ENCODE data around the gene TMC3.
A peak's percentile ranks its signal among the peaks of the same experiment; 100 is the strongest.
"Not testable (repeated sequence)": the region's sequence is repeated elsewhere in the genome, so short reads cannot be mapped to it uniquely, and the experiment has no call there.

Gene TMC3

GRCh38 chr15:81346611-81347010 is 27.4 kb downstream of the TMC3 start:
- DNase-seq (ENCODE audit: low read depth), result no peak

DNA sequence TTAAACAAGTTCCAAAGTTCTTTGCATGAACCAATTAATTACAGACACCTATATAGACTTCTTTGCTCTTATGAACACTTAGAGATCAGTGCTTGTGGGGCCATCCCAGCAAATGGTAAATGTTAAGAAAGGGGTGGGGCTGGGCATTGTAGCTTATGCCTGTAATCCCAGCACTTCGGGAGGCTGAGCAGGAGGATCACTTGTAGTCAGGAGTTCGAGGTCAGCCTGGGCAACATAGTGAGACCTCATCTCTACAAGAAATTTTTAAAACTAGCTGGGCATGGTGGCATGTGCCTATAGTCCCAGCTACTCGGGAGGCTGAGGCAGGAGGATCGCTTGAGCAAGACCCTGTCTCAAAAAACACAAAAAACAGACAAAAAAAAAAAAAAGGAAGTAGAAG is 30.6 kb downstream of the TMC3 start:
- DNase-seq (ENCODE audit: low read depth), result no peak

- DNase-seq (ENCODE audit: low read depth), result no peak
These were observed 32.7 kb downstream of the TMC3 start for GRCh38 chr15:81341351-81341750.

- no peak for DNase-seq (ENCODE audit: low read depth)
These were observed 34.2 kb downstream of the TMC3 start for GRCh38 chr15:81339851-81340250.

DNA sequence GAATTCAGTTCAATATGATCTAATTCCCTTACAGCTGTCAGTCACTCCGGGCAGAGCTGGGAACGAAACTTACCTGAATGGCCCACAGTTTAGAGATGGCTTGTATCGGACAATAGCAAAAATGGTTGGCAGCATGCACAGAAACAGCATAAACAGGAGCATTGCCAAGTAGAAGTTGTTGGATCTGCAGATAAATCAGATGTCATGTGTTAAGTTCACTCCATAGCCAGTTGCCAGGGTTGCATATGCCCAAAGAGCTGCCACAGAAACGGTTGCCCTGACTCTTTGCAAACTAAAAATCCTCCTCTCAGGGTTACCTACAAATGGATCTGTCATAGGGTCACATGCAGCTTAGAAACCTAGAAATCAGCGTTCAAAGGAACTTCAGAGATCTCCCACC is 34.7 kb downstream of the TMC3 start:
- no peak for DNase-seq (ENCODE audit: low read depth)

- DNase-seq (ENCODE audit: low read depth), result no peak
These were observed 35.6 kb downstream of the TMC3 start for GRCh38 chr15:81338170-81339007.

- DNase-seq (ENCODE audit: low read depth), result no peak
These were observed 36.3 kb downstream of the TMC3 start for GRCh38 chr15:81337713-81338157.

DNA sequence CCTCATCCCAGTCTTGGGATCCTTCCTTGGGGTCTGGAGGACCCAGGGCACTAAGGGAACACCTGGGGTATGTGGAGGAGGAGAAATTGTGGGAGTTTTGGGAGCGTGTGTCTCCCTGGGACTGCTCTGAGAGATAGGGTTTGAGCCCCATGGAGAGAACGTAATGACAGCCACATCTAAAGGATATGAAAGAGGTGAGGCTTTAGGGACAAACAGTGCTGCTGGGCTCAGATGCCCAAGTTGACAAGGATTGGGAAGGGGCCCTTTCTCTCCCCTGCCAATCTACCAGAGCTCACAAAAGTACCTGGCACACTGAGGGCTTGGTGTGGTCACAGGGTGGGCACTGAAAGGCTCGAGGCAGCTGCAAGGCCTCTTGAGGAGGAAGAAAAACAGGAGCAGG is 36.8 kb downstream of the TMC3 start:
- DNase-seq (ENCODE audit: low read depth), result no peak

GRCh38 chr15:81336568-81336967 is 37.4 kb downstream of the TMC3 start:
- no peak for DNase-seq (ENCODE audit: low read depth)

DNA sequence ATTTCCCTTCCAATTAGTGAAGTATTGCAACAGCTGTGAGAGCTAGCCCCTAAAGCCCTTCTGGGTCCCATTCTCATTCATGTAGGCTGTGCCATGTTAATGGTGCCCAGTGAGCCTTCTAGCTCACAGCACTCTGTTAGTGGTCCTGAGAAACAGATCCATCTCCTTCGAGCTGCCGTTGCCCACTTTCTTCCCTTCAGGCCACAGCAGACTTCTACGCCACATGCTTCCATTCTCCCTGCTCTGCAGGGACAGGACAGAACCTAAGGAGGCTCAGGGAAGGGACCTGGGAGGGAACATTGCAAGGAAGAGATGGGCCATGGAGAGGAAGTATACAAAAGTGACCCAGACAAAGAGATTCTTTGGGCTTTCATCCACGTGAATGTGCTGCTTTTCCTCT is 38.4 kb downstream of the TMC3 start:
- DNase-seq (ENCODE audit: low read depth), result no peak

GRCh38 chr15:81334768-81335435 is 39.1 kb downstream of the TMC3 start:
- no peak for DNase-seq (ENCODE audit: low read depth)

GRCh38 chr15:81333363-81333762 is 40.6 kb downstream of the TMC3 start:
- no peak for DNase-seq (ENCODE audit: low read depth)

GRCh38 chr15:81332326-81332725 is 41.7 kb downstream of the TMC3 start:
- no peak for DNase-seq (ENCODE audit: low read depth)

GRCh38 chr15:81331600-81331999 is 42.4 kb downstream of the TMC3 start:
- DNase-seq (ENCODE audit: low read depth), result no peak

GRCh38 chr15:81331141-81331540 is 42.9 kb downstream of the TMC3 start:
- DNase-seq (ENCODE audit: low read depth), result not testable (repeated sequence)

- DNase-seq (ENCODE audit: low read depth), result no peak
These were observed 43.5 kb downstream of the TMC3 start for GRCh38 chr15:81330366-81331090.

GRCh38 chr15:81329446-81329845 is 44.6 kb downstream of the TMC3 start:
- no peak for DNase-seq (ENCODE audit: low read depth)

- no peak for DNase-seq (ENCODE audit: low read depth)
These were observed 46.5 kb downstream of the TMC3 start for GRCh38 chr15:81327516-81327915.

DNA sequence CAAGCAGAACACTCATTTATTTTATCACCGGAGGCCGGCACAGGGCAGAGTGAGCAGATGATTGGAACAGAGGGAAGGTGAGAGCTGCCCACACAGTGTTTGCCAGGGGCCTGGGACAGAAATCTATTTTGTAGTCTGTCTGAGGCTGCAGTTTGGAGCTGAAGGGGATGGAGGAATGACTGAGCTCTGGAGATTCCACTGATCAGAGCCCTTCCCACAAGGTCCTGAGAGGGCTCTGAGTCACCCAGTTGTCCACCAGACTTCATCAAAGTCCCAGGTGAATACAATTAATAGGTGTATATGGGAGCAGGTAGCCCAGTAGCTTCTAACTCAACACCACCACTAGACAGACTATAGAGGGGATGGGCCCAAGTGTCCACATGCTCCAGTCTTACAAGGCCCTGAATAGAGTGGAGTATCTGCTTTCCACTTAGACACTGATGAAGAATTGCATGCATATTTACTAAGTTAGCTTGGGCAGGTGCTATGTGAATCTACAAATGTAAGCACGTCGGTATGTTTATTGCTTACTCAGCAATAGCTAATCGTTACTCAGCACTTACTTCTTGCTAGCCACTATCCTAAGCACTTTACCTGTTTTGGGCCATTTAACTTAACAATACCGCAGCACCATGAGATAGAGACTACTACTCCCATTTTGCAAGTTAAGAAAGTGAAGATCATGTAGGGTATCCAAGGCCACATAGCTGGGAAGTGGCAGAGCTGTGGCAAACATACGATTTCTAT is 47.4 kb downstream of the TMC3 start:
- DNase-seq (ENCODE audit: low read depth), result no peak

GRCh38 chr15:81323944-81324881 is 49.8 kb downstream of the TMC3 start, which contains the start of gene STARD5:
Gene STARD5 (minus strand): TSS chr15:81324141. CDS start chr15:81324099, 42 bp downstream.
- DNase-seq (ENCODE audit: low read depth), result peak; percentile 93

GRCh38 chr15:81323559-81323943 is 50.5 kb downstream of the TMC3 start:
- no peak for DNase-seq (ENCODE audit: low read depth)

Measured in activated gamma-delta T cell treated with anti-CD3 and anti-CD28 coated beads, Interleukin-2, amount 50 U/mL, for 16 hours (primary cell).